Erythroblast (primary cell): ENCODE results near the gene IRGC.

ENCODE experiments used
- GATA1 ChIP-seq: IDR thresholded peaks from 2 replicates; pipeline ENCODE4 v1.6.1; 2011; ENCODE audit warnings: low read depth, mild to moderate bottlenecking, control low read depth, low read length, moderate library complexity
- POLR2A ChIP-seq: IDR thresholded peaks from 2 replicates; pipeline ENCODE4 v1.6.1; 2011; ENCODE audit warnings: mild to moderate bottlenecking, low read length

- TF ChIP-seq POLR2A (no peak), GATA1 (no peak)
Measured at GRCh38 chr19:43694553-43694952, 21.3 kb upstream of the IRGC start.
